NCI-H82 treated with DMSO at 0.1 percent for 48 hours (cell line): ENCODE results near the gene HACD2.
A peak's percentile ranks its signal among the peaks of the same experiment; 100 is the strongest.

Source experiments
- DNase-seq: peaks from one replicate; lab custom pipeline; 2025; ENCODE audit not compliant: unreplicated experiment; lab: John Stamatoyannopoulos, UW

HACD2 gene

DNA sequence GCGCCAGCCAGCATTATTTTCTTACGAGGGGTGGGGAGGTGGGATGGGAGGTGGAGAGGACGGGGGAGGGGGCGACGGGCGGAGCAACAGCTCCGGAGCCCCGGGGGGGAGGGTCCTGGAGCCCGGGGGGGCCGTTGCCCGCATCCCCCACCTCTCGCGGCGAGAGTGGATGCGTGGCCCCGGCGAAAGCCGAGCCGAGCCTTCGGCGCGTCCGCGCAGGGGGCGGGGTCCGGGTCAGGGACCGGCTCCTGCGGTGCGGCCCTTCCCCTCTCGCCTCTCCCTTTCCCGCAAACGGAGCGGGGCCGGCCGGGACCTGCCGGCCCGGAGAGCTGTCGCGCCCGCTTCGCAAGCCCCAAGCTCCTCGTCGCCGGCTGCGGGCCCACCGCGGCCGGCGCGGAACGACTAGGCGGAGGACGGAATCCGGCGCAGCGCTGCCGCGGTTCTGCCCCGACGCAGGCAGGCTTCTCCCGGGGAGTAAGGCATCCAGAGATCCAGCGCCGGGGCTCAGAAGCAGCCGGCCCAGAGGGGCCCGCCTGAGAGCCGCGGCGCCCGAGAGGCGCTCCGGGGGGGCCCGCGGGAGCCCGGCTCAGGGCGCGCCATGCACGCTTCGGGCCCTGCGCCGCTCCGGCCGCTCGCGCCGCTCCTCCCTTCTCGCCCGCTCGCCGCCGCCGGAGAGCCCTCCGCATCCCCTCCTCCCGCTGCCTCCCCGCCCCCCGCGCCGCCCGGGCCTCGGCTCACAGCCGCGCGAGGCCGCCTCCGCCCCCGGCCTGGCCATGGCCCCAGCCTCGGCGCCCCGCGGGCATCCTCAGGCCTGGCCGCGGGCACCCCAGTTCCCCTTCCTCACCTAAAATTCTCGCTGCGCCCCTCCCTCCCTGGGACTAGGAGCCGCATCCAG lies 135.5 kb downstream of the HACD2 start:
- no peak for DNase-seq

- no peak for DNase-seq
Observed at GRCh38 chr3:123448536-123449101, 136.2 kb downstream of the HACD2 start, which contains the start of gene ADCY5. TSS of gene ADCY5 (minus strand) at chr3:123449090. CDS start at chr3:123448545, 545 bp downstream.

DNA sequence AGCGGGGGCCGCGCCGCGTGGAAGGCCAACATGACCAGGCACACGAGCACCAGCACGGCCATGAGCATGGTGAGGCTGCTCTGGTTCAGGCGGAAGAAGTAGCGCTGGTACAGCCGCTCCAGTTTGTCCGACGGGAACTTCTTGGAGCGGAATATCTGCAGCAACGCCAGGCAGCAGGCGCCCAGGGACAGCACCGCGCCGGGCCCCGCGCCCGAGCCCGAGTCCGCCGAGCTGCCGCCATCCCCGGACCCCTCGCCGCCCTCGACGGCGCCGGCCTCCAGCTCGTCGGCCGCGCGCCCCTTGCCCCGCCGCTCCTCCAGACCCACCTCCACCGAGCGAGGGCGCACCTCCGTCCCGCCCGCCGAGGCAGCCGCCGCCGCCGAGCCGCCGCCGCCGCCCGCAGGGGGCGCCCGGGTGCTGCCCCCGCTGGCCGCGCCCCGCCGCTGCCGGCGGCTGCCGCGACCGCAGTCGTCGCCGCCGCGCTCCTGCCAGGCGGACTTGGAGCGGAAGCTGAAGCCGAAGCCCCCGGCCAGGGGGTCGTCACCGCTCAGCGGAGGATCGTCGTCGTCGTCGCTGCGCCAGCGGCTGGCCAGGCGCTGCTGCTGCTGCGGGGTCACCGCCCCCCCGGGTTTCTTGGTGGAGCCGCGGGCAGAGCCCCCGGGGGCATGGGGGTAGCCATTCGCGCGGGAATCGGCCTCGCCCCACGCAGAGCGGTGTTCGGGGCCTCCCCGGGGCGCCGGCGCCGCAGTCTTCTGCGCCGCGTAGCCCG lies 136.9 kb downstream of the HACD2 start:
- peak; percentile 23 for DNase-seq

GRCh38 chr3:123447416-123447748 lies 137.5 kb downstream of the HACD2 start:
- DNase-seq, result no peak

DNA sequence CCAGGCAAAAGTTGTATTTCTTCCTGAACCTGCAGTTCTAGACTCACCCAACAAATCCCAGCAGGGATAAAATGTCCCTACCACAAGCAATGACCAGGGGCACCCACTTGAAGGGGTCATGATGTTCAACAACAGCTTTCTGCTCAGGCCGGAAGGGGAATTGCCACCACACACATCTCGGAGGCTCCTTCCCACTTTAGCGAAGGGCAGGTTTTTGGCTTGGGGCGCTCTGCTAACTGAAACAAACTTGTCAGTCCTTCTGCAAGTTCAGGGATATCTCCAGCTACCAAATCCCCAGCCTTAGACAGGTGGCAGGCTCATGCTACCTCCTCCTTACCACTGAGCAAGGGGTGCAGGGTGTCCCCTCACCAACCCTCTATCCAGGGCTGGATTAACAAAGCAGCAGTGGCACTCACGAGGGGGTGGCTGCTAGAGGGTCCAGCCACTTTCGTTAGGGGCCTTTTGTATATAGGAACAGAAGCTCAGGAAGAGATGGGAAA lies 138.2 kb downstream of the HACD2 start:
- DNase-seq, result no peak

- no peak for DNase-seq
Observed at GRCh38 chr3:123446210-123446609, 138.6 kb downstream of the HACD2 start.

DNA sequence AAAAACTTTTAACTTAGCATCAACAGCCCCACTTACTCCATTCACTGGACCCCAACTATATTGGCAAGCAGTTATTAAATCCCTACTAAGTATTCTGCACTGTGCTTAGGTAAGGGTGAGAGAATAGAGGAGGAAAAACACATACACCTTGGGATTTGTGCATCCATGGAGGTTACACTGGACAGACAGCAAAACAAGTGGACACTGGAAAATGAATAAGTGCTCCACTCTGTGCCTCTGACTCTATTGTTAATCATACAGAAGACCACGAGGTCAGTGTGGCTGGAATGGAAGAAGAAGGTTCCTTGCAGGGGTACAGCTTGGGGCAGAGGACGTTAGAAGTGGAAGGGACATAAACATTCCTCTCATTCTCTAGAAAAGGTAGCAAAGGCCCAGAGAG lies 139.2 kb downstream of the HACD2 start:
- no peak for DNase-seq

- no peak for DNase-seq
Observed at GRCh38 chr3:123444744-123445143, 140.1 kb downstream of the HACD2 start.

DNA sequence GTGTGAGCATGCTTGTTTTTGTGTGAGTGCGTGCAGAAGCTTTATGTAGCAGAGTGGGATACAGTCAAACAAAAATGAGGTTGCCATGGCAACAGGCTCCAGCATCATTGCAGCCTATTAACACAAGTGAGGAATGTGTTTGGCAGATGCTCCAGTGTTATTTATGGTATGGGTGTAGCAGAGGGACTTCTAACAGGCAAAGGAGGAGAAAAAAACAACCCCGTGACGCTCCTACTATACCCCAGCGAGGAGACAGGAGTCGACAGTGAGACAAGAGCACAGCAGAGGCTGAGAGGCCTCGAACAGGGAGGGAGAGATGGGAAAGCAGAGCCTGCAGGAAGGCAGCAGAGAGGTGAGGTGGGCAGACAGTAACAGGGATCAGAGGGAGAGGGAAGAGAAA lies 140.8 kb downstream of the HACD2 start:
- no peak for DNase-seq

GRCh38 chr3:123442908-123443307 lies 141.9 kb downstream of the HACD2 start:
- no peak for DNase-seq

- no peak for DNase-seq
Observed at GRCh38 chr3:123442125-123442524, 142.7 kb downstream of the HACD2 start.
